ENCODE data around the gene SERPINB8. TPM values are rescaled to one million over a fixed set of nuclear protein-coding genes. Genes with fewer than 3 reads are reported as not detected.

SERPINB8 gene
- total RNA-seq, 1 experiment from 2014 or later, result 0.98 TPM

DNA sequence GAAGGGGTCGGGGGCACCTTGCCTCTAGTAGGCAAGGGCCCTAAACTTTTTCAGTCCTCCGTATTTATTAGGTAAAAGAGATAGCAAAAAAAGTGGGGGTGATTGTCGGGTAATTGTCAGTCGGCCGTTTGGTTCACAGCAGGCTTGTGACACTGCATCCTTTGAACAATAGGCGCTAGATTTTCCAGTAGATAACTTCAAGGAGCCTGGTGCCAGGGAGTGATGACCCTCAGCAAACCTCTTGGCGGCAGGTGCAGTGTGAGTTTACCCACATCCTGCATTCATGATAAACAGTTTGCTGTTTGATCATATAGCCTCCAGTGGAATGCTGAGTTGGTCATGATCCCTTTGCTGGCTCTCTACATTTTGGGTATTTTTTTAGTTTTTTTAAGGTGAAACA is 22.9 kb downstream of the SERPINB8 start:
- Mint-ChIP-seq H3K36me3 (ENCODE audit: insufficient read depth, unreplicated experiment) (no peaks in the 10 kb centered on the region), H3K27me3 (ENCODE audit: insufficient read depth, unreplicated experiment) (no peaks in the 10 kb centered on the region), H3K4me3 (ENCODE audit: unreplicated experiment) (no peak overlapping the region), H3K27ac (ENCODE audit: unreplicated experiment) (no peak overlapping the region), H3K4me1 (ENCODE audit: low read depth, unreplicated experiment) (no peaks in the 10 kb centered on the region), H3K9me3 (ENCODE audit: unreplicated experiment) (peaks cover 9% of the 10 kb centered on the region)
- ChIA-PET POLR2A (no interaction called here), CTCF (no interaction called here)
- Histone ChIP-seq H3K27me3 (replicated peaks; ENCODE audit: control insufficient read depth, insufficient read depth, low read length) (no peaks in the 10 kb centered on the region), H3K4me1 (no peaks in the 10 kb centered on the region), H3K9me3 (no peaks in the 10 kb centered on the region), H3K4me3 (ENCODE audit: low read depth, low read length) (no peak overlapping the region), H3K36me3 (ENCODE audit: control insufficient read depth, insufficient read depth, low read length) (no peaks in the 10 kb centered on the region)
- TF ChIP-seq, protein P1, sequence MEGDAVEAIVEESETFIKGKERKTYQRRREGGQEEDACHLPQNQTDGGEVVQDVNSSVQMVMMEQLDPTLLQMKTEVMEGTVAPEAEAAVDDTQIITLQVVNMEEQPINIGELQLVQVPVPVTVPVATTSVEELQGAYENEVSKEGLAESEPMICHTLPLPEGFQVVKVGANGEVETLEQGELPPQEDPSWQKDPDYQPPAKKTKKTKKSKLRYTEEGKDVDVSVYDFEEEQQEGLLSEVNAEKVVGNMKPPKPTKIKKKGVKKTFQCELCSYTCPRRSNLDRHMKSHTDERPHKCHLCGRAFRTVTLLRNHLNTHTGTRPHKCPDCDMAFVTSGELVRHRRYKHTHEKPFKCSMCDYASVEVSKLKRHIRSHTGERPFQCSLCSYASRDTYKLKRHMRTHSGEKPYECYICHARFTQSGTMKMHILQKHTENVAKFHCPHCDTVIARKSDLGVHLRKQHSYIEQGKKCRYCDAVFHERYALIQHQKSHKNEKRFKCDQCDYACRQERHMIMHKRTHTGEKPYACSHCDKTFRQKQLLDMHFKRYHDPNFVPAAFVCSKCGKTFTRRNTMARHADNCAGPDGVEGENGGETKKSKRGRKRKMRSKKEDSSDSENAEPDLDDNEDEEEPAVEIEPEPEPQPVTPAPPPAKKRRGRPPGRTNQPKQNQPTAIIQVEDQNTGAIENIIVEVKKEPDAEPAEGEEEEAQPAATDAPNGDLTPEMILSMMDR (IDR thresholded peaks at IDR 0.05; ENCODE audit: insufficient read depth in 1 of 2, low read depth in 1 of 2, low read length in 1 of 2, severe bottlenecking in 1 of 2, unreplicated experiment in 1 of 2), result no peak
- no TSS peak for BruUV-seq (replicated peaks)
- intact Hi-C loops (cut with micrococcal nuclease; ENCODE audit: unreplicated experiment), result no loop called here
- no peak for DNase-seq

DNA sequence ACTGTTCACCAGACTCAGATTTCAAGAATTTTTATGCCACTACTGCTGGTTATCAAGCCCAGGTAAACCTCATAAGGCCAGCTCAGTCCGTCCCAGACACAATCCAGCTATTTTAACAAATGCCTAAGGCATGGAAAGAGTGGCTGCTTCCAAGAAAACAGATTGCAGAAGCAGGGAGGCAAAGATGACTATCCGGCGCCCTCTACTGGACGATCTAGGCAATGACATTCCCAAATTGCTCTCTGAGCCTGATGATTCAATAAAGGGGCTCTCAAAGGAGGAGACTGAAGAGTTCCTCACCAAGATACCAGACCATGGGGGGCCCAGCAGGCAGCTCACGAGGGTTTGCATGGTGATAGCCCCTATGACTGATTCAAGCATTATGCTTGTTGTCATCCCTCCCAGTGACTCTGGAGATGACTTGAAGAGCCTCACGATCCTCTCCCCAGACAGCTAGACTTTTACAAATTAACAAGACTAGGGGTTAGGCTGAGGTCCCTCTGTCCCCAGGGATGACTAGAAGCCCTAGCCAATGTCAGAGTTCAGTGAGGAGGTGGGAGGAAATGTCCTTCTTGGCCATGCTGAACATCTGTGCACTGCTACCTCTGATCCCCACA is 25.0 kb downstream of the SERPINB8 start:
- H3K27me3 Mint-ChIP-seq (ENCODE audit: insufficient read depth, unreplicated experiment), result no peaks in the 10 kb centered on the region
- Histone ChIP-seq H3K4me3 (ENCODE audit: low read depth, low read length) (no peak overlapping the region), H3K9me3 (no peaks in the 10 kb centered on the region), H3K36me3 (ENCODE audit: control insufficient read depth, insufficient read depth, low read length) (no peaks in the 10 kb centered on the region), H3K27me3 (replicated peaks; ENCODE audit: control insufficient read depth, insufficient read depth, low read length) (no peaks in the 10 kb centered on the region), H3K4me1 (no peaks in the 10 kb centered on the region)
- CTCF ChIA-PET, result interaction anchor here (1.1 kb wide), 1 partner anchor 31 kb away, joined by 5 read pairs; no protein-coding TSS in a partner anchor
- intact Hi-C loops (cut with micrococcal nuclease; ENCODE audit: unreplicated experiment), result loop anchor here (1.0 kb wide), 2 partner anchors 32 to 104 kb away; no protein-coding TSS in a partner anchor
- H3K27ac Mint-ChIP-seq (ENCODE audit: unreplicated experiment), result no peak overlapping the region
- DNase-seq, result peak in 1 of 2 experiments; percentile 30
- H3K9me3 Mint-ChIP-seq (ENCODE audit: unreplicated experiment), result peaks cover 9% of the 10 kb centered on the region
- BruUV-seq (replicated peaks), result no TSS peak
- POLR2A ChIA-PET, result no interaction called here
- TF ChIP-seq, protein P1 (IDR thresholded peaks at IDR 0.05; ENCODE audit: insufficient read depth in 1 of 2, low read depth in 1 of 2, low read length in 1 of 2, severe bottlenecking in 1 of 2, unreplicated experiment in 1 of 2), result peak; percentile 45 to 54
- H3K4me1 Mint-ChIP-seq (ENCODE audit: low read depth, unreplicated experiment), result no peaks in the 10 kb centered on the region
- no peaks in the 10 kb centered on the region for H3K36me3 Mint-ChIP-seq (ENCODE audit: insufficient read depth, unreplicated experiment)
- no peak overlapping the region for H3K4me3 Mint-ChIP-seq (ENCODE audit: unreplicated experiment)

DNA sequence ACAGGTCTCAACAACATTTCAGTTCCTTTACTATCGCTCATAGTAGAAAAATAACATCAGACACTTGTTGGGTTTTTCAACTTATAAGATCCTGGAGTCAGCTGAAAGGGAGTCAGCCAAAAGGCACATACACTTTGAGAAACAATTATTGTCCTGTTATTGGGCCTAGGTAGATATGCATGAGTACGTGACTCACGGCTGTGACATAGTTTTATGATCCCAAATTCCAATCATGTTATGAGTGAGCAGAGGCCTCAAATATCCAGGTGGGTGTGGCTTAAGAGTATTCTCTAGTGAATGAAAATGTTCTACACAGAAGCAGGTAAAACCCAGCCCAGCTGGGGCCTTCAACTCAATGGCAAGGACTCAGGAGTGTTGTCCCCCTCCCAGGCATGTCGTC is 27.2 kb downstream of the SERPINB8 start:
- Histone ChIP-seq H3K4me1 (no peaks in the 10 kb centered on the region), H3K9me3 (no peaks in the 10 kb centered on the region), H3K27me3 (replicated peaks; ENCODE audit: control insufficient read depth, insufficient read depth, low read length) (no peaks in the 10 kb centered on the region), H3K36me3 (ENCODE audit: control insufficient read depth, insufficient read depth, low read length) (no peaks in the 10 kb centered on the region), H3K4me3 (ENCODE audit: low read depth, low read length) (no peak overlapping the region)
- TF ChIP-seq, protein P1 (IDR thresholded peaks at IDR 0.05; ENCODE audit: insufficient read depth in 1 of 2, low read depth in 1 of 2, low read length in 1 of 2, severe bottlenecking in 1 of 2, unreplicated experiment in 1 of 2), result no peak
- no peak for DNase-seq
- POLR2A ChIA-PET, result no interaction called here
- CTCF ChIA-PET, result no interaction called here
- Mint-ChIP-seq H3K4me1 (ENCODE audit: low read depth, unreplicated experiment) (no peaks in the 10 kb centered on the region), H3K9me3 (ENCODE audit: unreplicated experiment) (peaks cover 9% of the 10 kb centered on the region), H3K27ac (ENCODE audit: unreplicated experiment) (no peak overlapping the region), H3K36me3 (ENCODE audit: insufficient read depth, unreplicated experiment) (no peaks in the 10 kb centered on the region), H3K27me3 (ENCODE audit: insufficient read depth, unreplicated experiment) (no peaks in the 10 kb centered on the region), H3K4me3 (ENCODE audit: unreplicated experiment) (no peak overlapping the region)
- BruUV-seq (replicated peaks), result no TSS peak
- intact Hi-C loops (cut with micrococcal nuclease; ENCODE audit: unreplicated experiment), result no loop called here

Measured in Caco-2 (cell line).